ENCODE data around the gene RBM44.
"Not testable (repeated sequence)": the region's sequence is repeated elsewhere in the genome, so short reads cannot be mapped to it uniquely, and the experiment has no call there.

- TF ChIP-seq, protein P1, sequence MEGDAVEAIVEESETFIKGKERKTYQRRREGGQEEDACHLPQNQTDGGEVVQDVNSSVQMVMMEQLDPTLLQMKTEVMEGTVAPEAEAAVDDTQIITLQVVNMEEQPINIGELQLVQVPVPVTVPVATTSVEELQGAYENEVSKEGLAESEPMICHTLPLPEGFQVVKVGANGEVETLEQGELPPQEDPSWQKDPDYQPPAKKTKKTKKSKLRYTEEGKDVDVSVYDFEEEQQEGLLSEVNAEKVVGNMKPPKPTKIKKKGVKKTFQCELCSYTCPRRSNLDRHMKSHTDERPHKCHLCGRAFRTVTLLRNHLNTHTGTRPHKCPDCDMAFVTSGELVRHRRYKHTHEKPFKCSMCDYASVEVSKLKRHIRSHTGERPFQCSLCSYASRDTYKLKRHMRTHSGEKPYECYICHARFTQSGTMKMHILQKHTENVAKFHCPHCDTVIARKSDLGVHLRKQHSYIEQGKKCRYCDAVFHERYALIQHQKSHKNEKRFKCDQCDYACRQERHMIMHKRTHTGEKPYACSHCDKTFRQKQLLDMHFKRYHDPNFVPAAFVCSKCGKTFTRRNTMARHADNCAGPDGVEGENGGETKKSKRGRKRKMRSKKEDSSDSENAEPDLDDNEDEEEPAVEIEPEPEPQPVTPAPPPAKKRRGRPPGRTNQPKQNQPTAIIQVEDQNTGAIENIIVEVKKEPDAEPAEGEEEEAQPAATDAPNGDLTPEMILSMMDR (conservative IDR thresholded peaks at IDR 0.05; ENCODE audit: low read depth, low read length) = not testable (repeated sequence)
- TF ChIP-seq EZH2phosphoT487 (IDR thresholded peaks at IDR 0.05; ENCODE audit: borderline replicate concordance, low read length) = not testable (repeated sequence)
Measured at GRCh38 chr2:237750441-237750840, 48.1 kb upstream of the RBM44 start.
